IPS-NIHi7 (cell line): ENCODE measurements around the gene ARHGAP8.
A peak's percentile ranks its signal among the peaks of the same experiment; 100 is the strongest.

ENCODE experiments used
- DNase-seq: peaks from one replicate; pipeline ENCODE4 v3.0.0; 2012; ENCODE audit warnings: mixed read lengths; ENCODE audit errors: extremely low spot score

Gene ARHGAP8

DNA sequence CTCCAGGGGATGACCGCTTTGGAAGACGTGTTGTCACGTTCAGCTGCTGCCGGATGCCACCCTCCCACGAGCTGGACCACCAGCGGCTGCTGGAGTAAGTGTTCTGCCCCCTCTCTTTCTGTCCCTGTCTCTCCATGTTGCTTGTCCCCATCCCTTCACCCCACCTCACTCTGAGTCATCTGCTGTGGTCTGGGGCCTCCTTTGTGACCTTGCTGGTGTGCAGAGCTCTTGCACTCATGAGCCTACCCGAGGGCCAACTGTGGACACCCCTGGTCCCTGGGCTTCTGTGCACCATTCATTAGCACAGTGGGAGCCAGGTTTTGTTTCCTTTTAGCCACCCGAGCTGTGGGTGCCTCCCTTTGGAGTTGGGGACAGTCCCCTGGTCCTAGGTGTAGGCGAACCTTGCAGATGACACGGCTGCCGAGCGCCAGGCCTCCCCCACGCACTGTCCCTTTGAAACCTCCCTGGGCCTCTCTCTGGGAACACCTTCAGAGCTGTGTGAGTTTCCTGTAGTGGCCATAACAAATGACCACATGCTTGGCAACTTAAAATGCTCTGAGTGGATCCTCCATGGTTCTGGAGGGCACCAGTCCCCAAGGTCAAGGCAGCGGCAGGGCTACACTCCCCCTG is 49.8 kb downstream of the ARHGAP8 start:
- DNase-seq, result no peak

DNA sequence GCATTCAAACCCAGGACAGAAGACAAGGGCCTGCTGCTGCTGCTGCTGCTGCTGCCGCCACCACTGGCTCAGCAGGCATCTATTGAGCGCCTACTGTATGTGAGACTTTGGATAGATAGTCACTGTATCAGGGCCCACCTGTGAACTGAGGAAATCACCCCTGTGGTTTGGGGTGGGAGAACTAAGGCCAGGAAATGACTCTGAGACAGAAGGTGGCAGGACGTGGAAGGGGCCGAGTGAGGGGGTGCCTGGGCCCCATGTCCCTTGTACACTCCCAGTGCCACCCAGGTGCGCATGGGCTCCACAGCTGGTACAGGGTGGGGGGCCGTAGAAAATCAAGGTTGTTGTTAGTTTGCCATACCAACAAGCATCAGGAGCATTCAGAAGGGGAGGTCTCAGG is 50.6 kb downstream of the ARHGAP8 start:
- DNase-seq, result no peak

DNA sequence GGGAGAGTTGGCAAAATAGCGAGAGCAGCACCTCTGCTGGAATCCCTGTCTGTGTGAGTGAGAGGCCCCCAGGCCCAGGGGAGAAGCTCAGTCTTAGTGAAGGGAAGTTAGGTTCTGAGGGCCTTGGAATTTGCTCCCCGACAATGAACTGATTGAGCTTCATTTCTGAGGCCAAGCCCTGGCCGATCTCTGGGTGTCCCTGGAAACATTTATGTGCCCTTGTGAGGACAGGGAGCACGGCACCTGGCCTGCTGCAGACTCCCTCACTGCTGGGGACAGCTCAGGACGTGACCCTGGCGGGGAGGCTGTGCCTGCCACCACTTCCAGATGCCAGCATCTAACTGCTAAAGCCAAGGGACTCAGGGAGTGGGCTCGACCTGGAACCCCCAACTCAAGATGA is 52.0 kb downstream of the ARHGAP8 start:
- DNase-seq, result no peak

DNA sequence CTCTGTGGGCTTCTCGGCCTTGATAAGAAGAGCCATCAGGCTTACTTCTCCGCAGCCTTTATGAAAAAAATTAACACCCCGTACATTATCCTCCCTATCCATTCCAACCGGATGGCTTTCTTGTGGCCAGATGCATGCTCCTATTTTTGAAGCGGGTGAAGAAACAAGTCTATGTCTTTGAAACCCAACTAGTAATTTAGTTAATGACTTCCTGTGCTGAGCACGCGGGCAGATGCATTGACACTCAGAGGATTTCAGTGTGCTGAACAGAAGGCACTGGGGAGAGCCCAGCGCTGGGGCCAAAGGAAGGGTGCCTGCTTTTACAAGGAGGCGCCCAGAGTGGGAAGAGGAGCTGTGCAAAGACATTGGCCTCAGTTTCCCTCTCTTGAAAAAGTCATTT is 53.3 kb downstream of the ARHGAP8 start:
- no peak for DNase-seq

DNA sequence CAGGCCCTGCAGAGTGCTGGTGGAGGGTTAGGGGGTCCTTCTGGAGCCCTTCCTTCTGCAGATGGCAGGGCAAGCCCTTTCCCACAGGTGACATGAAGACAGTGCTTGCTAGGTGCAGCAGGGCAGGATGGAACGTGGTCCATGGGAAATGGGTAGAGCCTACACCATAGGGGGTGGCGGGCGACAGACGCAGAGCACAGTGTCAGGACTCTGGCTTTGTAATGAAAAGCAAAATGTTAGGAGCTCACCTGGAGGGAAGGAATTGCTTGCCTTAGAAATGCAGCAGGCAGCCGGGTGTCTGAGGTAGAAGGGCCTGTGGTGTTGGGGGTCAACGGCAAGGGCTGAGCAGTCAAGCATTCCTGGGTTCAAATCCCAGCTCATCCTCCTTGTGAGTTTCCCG is 54.9 kb downstream of the ARHGAP8 start:
- peak; percentile 72 for DNase-seq

DNA sequence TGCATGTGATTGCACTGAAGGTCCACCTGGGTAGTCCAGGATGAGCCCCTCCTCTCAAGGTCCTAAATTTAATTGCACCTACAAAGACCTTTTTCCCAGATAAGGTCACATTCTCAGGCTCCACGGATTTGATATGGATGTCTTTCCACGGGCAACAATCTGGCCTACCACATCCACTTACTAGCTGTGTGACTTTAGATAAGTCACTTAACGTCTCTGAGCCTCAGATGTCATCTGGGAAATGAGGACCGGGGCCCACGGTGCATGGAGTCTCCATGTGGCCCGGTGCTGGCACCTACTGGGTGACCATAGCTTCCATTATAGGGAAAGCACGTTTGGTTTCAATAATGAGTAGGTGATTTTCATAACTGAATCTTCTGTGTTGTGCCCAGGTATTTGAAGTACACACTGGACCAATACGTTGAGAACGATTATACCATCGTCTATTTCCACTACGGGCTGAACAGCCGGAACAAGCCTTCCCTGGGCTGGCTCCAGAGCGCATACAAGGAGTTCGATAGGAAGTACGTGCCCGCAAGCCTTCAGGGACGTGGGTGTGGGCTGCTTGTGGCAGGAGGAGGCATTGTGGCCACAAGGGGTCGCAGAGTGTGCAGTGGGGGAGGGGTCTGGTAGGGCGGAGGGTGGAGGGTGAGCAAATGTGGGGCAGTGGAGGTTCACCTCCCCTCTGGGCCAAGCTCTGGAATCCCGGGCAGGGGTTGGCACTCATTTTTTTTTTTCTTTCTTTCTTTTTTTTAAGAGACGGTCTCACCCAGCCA is 55.7 kb downstream of the ARHGAP8 start:
- DNase-seq, result peak; percentile 78

DNA sequence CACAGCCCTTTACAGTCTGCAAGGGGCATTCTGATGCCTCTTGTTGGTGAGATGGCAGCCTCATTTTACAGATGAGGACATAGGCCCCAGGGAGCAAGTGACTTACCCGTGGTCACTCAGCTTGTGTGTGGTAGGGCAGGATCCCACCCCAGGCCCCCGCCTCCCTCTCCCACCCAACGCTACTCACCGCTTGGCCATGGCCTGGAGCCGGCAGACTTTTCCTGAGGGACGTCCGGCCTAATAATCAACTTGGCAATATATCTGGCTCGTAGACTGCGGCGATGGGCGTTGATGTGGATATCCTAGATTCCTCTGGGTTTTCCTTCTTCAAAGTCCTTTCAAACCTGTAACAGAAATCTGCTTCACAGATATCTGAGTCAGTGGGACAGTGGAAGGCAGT is 57.1 kb downstream of the ARHGAP8 start:
- DNase-seq, result no peak

DNA sequence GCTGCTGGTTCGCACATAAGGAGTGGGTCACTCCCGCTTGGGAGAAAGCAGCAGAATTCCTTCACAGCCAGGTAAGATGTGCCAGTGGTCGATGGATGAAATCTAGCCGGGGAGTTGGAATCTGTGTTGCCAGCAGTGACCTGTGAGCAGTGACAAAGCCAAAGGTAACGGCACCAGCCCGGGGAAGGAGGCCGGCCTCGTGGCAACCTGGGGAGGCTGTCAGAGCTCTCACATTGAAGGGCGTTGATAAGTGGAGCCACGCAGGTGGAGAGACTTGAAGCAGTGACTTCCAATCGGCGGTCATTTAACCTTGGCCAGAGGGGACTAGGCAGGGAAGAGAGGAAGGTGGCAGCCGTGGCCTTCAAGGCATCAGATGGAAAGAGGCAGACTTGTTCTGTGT is 58.8 kb downstream of the ARHGAP8 start:
- DNase-seq, result no peak

DNA sequence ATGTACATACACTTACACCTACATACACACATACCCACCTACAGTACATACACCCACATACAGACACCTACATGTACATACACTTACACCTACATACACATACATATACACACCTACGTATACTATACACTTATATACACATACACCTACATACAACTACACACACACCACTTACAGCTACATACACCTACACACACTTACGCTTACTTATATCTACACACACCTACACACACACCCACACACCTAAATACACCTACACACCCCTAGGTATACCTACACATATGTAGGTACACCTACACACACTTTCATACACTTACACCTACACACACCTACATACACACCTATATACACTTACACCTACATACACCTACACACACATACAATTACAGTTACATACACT is 61.0 kb downstream of the ARHGAP8 start:
- DNase-seq, result no peak

DNA sequence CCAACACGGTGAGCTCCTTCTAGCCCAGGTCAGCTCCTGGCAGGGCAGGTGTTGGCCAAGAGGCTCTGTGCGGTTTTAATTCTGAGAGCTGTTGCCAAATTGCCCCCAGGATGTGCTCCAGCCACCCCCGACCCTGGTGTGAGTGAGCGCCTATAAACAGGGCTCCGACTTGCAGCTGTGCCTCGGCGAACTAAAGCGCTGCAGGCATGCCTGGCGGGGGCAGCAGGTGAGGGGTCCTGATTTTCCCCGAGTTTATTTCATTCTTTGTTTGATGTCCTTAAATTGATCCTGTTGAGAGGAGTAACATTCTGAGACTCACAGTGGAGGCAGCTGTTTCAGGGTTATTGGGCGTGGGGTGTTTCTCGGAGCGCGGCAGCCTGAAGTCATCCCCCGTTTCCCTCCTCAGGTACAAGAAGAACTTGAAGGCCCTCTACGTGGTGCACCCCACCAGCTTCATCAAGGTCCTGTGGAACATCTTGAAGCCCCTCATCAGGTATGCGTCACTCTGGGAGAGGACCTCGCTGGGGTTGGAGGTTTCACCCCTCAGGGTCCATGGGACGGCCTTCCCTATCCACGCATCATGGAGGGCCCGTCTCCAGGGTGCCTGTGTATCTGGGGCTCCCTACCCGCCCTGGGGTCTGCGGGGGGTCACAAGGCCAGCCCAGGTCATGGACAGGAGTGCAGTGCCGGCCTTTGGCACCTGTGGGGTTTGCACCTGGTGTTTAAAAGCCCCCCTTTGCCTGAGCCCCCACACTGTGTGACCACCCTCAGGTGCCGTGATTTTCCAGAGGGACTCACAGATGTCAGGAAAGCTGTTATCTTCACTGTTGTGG is 62.1 kb downstream of the ARHGAP8 start:
- no peak for DNase-seq

DNA sequence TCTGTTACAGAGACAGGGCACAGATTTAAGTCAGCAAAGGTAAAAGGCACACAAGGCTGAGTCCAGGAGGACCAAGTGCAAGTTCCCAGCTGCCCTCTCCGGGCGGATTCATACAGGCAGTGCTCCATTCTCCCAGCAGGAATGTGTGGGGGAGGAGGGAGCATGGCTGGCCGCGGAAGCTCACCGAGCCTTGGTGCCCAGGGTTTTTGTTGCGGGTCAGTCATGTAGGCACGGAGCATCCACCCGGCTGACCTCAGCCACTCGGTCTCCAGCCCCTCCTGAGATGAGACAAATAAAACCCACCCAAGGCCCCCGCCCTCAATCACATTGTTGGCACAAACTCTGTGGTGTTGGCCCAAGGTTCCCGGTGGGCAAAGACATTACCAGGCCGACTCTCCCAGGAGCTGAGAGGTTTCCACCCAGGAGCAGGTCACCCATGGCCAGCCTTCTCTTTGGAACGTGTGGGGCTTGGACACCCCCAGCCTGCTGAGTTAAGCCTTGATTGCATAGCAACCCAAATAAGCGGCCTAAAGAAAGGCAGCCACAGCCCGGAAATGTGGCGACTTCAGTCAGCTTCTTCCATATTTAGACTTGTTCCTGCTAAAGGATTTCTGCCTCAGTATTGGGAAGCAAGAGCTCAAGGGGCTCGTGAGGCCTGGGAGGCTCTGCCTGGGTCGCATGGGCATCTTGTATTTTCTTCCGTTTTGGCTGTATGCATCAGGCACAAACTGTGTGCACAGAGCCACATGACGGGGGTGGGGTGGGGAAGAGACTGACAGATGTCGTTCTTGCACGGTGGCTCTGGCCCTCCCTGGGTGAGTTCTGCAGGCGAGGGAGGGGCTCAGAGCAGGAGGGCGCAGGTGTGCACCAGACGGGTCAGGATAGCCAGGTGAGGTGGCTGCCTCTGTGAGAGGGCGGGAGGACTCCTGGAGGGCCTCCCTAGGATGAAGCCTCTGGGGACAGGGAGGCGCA is 63.0 kb downstream of the ARHGAP8 start:
- DNase-seq, result no peak

DNA sequence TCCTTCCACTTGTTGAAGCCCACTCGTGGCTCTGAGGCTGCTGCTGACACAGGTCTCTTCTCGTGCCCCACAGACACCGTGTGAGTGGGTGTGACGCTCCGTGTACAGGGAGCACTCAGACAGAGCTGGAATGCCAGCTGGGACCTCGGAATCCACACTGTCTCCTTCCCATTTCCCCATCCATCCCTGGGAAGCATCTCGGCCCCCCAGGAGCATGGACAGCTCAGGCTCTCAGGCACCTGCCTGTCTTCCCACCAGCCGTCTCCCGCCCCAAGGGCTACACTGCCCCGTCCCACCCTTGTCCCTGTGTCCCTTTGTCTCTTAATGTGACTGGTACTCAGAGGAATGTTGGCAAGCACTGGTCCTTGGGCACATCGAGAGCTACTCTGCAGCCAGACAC is 63.8 kb downstream of the ARHGAP8 start:
- no peak for DNase-seq

DNA sequence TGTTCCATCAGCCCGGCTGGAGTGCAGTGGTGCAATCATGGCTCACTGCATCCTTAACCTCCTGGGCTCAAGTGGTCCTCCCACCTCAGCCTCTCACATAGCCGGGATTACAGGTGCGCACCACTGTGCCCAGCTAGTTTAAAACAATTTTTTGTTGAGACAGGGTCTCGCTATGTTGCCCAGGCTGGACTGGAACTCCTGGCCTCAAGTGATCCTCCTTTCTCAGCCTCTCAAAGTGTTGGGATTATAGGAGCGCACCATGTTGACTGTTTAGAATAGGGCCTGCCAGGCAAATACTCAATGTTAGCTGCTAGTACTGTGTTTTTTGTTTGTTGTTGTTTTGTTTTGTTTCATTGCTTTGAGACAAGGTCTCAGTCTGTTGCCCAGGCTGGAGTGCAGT is 66.4 kb downstream of the ARHGAP8 start:
- DNase-seq, result no peak

DNA sequence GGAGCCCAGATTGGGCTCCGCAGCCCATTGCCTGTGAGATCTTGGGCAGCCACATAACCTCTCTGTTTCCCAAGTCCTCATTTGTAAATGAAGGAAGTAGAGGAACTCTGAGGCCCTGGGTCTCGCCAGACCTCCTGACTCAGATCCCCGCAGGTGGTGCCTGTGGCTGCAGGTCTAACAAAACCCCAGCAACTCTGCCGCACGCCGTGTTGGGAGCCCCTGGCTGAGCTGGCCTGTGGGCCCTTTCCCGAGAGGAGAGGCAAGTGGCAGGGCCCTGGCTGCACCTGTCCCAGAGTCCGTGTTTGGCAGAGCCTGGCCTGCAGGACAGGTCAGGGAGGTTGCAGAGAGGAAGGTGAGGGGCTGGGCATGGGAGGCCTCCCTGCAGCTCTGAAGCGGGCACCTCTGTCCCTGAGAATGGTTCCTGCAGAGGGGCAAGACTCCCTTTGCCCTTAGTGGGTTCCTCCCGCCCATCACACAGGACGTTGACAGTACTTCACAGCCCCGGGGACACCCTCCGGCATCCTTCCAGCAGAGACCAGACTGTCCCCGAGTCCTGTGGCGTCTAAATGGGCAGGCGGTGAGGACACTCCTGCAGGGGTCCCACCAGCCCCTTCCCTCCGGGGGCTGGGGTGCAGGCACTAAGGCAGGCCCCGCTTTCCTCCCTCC is 67.7 kb downstream of the ARHGAP8 start:
- DNase-seq, result no peak

DNA sequence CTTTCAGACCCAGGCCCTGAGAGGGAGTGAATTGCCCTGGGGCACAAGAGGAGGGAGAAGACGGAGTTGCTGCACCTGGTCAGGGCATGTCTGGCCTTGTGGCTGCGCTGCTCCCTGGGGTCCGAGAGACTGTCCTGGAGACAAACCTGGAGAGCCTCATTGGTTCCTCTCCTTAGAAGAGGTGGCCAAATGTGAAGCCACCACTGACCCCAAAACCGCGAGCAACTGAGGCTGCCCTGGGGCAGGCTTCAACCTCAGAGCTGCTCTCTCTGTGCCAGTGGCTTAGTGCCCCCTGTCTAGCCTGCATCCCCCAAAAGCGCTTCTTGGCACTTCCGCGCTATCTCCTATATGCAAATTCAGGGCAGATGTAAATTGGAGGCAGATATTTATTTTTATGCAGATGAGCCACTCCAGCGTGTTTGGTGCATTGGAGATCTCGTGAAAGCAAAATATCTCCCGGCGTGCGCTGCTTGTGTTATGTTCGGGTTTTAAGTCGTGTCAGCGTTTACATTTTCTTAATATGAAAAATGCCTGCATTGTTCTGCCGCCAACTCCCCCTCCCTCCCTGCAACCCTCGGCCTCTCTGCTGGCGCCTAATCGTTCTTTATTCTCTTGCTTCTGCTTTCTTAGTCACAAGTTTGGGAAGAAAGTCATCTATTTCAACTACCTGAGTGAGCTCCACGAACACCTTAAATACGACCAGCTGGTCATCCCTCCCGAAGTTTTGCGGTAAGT is 69.5 kb downstream of the ARHGAP8 start:
- no peak for DNase-seq

DNA sequence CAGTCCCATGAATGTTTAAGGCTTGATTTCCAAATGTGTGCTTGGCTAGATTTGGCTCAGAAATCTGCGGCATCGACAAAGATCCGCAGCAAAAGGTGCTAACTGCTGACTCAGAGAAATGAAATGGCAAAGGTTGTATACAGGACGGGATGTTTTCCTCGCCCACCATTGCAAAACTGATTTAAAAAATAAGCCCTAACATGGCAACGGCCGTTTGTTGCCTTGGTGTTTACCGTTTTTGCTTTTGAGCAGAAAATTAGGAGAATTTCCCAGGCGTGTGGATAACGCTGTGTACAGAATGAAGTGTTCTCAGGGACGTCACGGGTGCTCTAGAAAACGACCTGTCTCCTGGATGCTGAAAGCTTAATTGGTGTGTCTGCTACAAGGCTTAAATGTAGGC is 70.2 kb downstream of the ARHGAP8 start:
- DNase-seq, result no peak

DNA sequence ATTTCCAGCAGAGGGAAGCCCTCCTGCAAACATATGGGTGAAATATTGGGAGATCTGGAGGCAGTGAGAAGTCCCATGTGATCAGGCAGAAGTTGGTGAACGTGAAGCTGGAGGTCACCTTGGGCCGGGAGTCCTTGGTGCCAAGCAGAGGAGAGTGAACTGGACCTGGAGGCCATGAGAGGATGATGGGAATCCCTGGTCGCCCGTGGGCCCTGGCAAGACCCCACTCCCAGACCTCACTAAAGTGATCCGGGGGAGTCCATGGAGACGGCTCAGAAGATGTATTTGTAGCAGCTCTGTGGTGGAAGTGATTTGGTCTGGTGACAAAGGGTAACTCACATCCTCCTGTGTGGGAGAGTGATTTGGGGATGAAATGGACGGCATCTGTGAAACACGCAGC is 71.0 kb downstream of the ARHGAP8 start:
- DNase-seq, result no peak

DNA sequence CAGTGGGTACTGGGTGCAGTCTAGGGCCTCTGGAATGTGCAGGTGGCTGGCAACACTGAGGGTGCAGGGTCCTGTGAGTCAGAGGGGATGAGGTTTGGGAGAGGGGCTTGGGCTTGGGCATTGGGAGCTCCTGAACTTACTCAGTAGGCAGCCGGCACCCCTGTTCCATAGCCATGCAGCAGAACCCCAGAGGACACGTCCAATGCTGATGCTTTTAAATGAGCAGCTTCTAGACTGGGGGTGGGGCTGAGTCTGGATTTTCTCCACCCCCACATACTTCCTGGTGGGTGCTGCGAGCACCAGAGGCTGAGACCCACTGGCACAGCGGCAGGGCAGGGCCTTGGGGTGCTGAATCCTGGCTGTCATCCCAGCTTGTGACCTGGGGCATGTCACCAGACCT is 71.4 kb downstream of the ARHGAP8 start:
- no peak for DNase-seq

DNA sequence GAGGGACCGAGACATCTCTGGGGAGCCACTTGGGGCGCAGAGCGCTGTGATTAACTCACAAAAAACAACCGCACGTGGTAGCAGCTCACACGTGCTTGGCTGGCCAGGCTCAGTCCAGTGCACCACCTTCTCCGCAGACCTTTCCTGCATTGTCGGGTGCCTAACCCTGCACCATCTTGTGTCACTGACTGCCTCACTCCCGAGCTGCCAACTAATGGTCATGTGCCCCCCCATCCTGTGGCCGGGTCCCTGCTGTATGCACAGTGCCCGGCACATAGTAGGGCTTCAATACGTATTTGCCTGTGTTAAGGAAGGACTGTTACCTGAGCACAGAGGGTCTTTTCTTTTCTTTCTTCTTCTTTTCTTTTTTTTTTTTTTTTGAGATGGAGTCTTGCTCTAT is 71.9 kb downstream of the ARHGAP8 start:
- DNase-seq, result no peak
